ENCODE data around the gene YY2.

Gene YY2

GRCh38 chrX:21881881-21882574 is 26.2 kb downstream of the YY2 start:
- H3K4me1 ChIP-seq (ENCODE audit: control insufficient read depth, insufficient read depth, low read length), result no peaks in the 10 kb centered on the region
- H3K27me3 ChIP-seq (ENCODE audit: control insufficient read depth, insufficient read depth, low read length), result no peaks in the 10 kb centered on the region
- H3K9me3 ChIP-seq (ENCODE audit: control insufficient read depth, insufficient read depth, low read length), result no peaks in the 10 kb centered on the region
- no peak overlapping the region for H3K4me3 ChIP-seq (ENCODE audit: low read depth, low read length)
- H3K36me3 ChIP-seq (ENCODE audit: control insufficient read depth, insufficient read depth, low read length), result no peaks in the 10 kb centered on the region
- H3K9ac ChIP-seq (ENCODE audit: low read depth, low read length), result no peak overlapping the region

DNA sequence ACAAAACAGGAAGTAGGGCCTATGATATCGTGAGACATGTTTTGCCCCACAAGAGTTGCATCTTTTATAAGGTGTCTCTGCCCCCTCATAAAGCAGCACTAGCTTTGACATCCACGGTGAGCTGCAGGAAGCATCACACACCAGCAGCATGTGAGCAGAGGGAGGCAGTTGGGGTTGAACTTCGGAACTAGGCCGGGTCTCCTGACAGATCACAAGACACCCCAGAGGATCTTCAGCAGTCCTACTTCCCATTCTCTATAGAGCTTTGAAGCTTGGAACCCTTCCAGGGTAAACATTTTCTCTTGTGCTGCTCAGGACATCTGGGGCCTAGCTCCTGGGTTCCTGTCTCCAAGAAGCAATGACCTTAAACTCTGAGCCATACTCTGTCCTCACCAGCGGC is 27.5 kb downstream of the YY2 start:
- Histone ChIP-seq H3K27me3 (ENCODE audit: control insufficient read depth, insufficient read depth, low read length) (no peaks in the 10 kb centered on the region), H3K4me3 (ENCODE audit: low read depth, low read length) (no peak overlapping the region), H3K4me1 (ENCODE audit: control insufficient read depth, insufficient read depth, low read length) (no peaks in the 10 kb centered on the region), H3K9me3 (ENCODE audit: control insufficient read depth, insufficient read depth, low read length) (no peaks in the 10 kb centered on the region), H3K9ac (ENCODE audit: low read depth, low read length) (no peak overlapping the region), H3K36me3 (ENCODE audit: control insufficient read depth, insufficient read depth, low read length) (no peaks in the 10 kb centered on the region)

- Histone ChIP-seq H3K4me3 (ENCODE audit: low read depth, low read length) (no peak overlapping the region), H3K9me3 (ENCODE audit: control insufficient read depth, insufficient read depth, low read length) (no peaks in the 10 kb centered on the region), H3K27me3 (ENCODE audit: control insufficient read depth, insufficient read depth, low read length) (no peaks in the 10 kb centered on the region), H3K4me1 (ENCODE audit: control insufficient read depth, insufficient read depth, low read length) (no peaks in the 10 kb centered on the region), H3K9ac (ENCODE audit: low read depth, low read length) (no peak overlapping the region), H3K36me3 (ENCODE audit: control insufficient read depth, insufficient read depth, low read length) (no peaks in the 10 kb centered on the region)
Measured at GRCh38 chrX:21885568-21885967, 29.8 kb downstream of the YY2 start.

GRCh38 chrX:21905313-21905712 is 49.5 kb downstream of the YY2 start:
- Histone ChIP-seq H3K9me3 (ENCODE audit: control insufficient read depth, insufficient read depth, low read length) (no peaks in the 10 kb centered on the region), H3K27me3 (ENCODE audit: control insufficient read depth, insufficient read depth, low read length) (no peaks in the 10 kb centered on the region), H3K36me3 (ENCODE audit: control insufficient read depth, insufficient read depth, low read length) (no peaks in the 10 kb centered on the region), H3K4me3 (ENCODE audit: low read depth, low read length) (peak overlapping the region; percentile 11), H3K9ac (ENCODE audit: low read depth, low read length) (no peak overlapping the region), H3K4me1 (ENCODE audit: control insufficient read depth, insufficient read depth, low read length) (peaks cover 19% of the 10 kb centered on the region)

DNA sequence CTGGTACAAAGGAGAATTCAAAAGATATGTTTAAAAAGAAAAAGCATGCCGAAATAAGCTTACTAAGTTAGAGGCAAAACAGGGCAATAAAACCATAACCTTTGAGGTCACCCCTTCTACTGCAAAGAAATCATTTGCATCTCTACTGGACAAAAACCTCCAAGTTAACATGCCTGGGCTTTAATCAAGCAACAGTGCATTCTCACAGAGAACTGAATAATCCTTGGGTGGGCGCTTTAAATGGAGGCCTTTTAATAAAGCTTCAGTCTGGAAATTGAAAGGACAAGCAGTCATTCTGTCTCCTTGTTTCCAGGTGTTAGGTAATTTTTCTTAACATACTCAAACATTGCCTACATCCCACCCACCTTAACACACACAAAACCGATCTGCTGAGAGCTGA is 50.2 kb downstream of the YY2 start:
- Histone ChIP-seq H3K27me3 (ENCODE audit: control insufficient read depth, insufficient read depth, low read length) (no peaks in the 10 kb centered on the region), H3K4me3 (ENCODE audit: low read depth, low read length) (no peak overlapping the region), H3K4me1 (ENCODE audit: control insufficient read depth, insufficient read depth, low read length) (peaks cover 19% of the 10 kb centered on the region), H3K9ac (ENCODE audit: low read depth, low read length) (no peak overlapping the region), H3K36me3 (ENCODE audit: control insufficient read depth, insufficient read depth, low read length) (no peaks in the 10 kb centered on the region), H3K9me3 (ENCODE audit: control insufficient read depth, insufficient read depth, low read length) (no peaks in the 10 kb centered on the region)

DNA sequence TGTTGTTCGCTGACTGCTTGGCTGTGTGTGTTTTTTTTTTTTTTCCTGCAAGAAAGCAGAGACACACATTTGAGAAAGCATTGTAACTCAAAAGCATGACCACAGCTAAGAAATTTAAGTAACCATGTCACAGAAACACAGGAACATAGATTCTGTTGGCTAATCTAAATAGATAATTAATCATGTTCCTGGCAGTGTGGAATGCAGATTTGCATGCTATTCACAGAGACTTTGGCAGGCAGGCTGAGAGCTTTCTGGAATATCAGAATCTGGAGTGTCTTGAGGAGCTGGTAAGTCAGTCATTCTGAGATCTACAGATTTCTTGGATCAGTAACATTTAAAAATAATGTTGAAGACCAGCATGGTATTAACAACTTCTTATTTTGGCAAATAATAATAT is 51.5 kb downstream of the YY2 start:
- no peaks in the 10 kb centered on the region for H3K9me3 ChIP-seq (ENCODE audit: control insufficient read depth, insufficient read depth, low read length)
- no peak overlapping the region for H3K4me3 ChIP-seq (ENCODE audit: low read depth, low read length)
- H3K4me1 ChIP-seq (ENCODE audit: control insufficient read depth, insufficient read depth, low read length), result peaks cover 19% of the 10 kb centered on the region

More for the DNA sequence above, 51.5 kb downstream of the YY2 start:
- no peaks in the 10 kb centered on the region for H3K36me3 ChIP-seq (ENCODE audit: control insufficient read depth, insufficient read depth, low read length)
- no peak overlapping the region for H3K9ac ChIP-seq (ENCODE audit: low read depth, low read length)
- H3K27me3 ChIP-seq (ENCODE audit: control insufficient read depth, insufficient read depth, low read length), result no peaks in the 10 kb centered on the region
